Central memory CD8-positive, alpha-beta T cell (primary cell): ENCODE data around the gene PPP1R15A.
"Not testable (repeated sequence)": the region's sequence is repeated elsewhere in the genome, so short reads cannot be mapped to it uniquely, and the experiment has no call there.

Experiments
- ATAC-seq: fragments of 150-1000 bp; cut with Tn5 transposase; replicated peaks from 2 replicates; pipeline ENCODE4 v1.10.0; 2022; ENCODE audit warnings: mild to moderate bottlenecking, moderate FRiP score, moderate number of reproducible peaks; ENCODE audit not compliant: poor library complexity, severe bottlenecking; ENCODE audit errors: extremely low read depth
- DNase-seq, 2 donors: peaks; one replicate each; pipeline ENCODE4 v3.0.0; 2021; ENCODE audit warnings: low spot score in 2 of 2
- H3K27ac Mint-ChIP-seq: one replicate; pipeline ENCODE4 v1.8.0; 2022; ENCODE audit warnings: low read depth, mild to moderate bottlenecking, moderate library complexity, mixed read lengths
- H3K27me3 Mint-ChIP-seq: one replicate; pipeline ENCODE4 v1.8.0; 2022; ENCODE audit warnings: mixed read lengths
- H3K36me3 Mint-ChIP-seq: one replicate; pipeline ENCODE4 v1.8.0; 2022; ENCODE audit warnings: mild to moderate bottlenecking, moderate library complexity, mixed read lengths; ENCODE audit not compliant: insufficient read depth
- H3K4me1 Mint-ChIP-seq: one replicate; pipeline ENCODE4 v1.8.0; 2022; ENCODE audit warnings: mixed read lengths
- H3K4me3 Mint-ChIP-seq: one replicate; pipeline ENCODE4 v1.8.0; 2022; ENCODE audit warnings: mild to moderate bottlenecking, moderate library complexity, mixed read lengths
- H3K9me3 Mint-ChIP-seq: one replicate; pipeline ENCODE4 v1.8.0; 2022; ENCODE audit warnings: mixed read lengths

PPP1R15A gene

GRCh38 chr19:48915757-48916156 lies 43.5 kb downstream of the PPP1R15A start:
- H3K4me3 Mint-ChIP-seq, result no peak overlapping the region
- DNase-seq (no peak), ATAC-seq (no peak)
- H3K9me3 Mint-ChIP-seq, result no peaks in the 10 kb centered on the region
- H3K27me3 Mint-ChIP-seq, result no peaks in the 10 kb centered on the region
- no peak overlapping the region for H3K27ac Mint-ChIP-seq
- peaks cover 37% of the 10 kb centered on the region for H3K36me3 Mint-ChIP-seq
- no peaks in the 10 kb centered on the region for H3K4me1 Mint-ChIP-seq

- Mint-ChIP-seq H3K4me3 (no peak overlapping the region), H3K4me1 (no peaks in the 10 kb centered on the region), H3K9me3 (no peaks in the 10 kb centered on the region), H3K36me3 (peaks cover 29% of the 10 kb centered on the region), H3K27ac (no peak overlapping the region), H3K27me3 (no peaks in the 10 kb centered on the region)
- ATAC-seq, result no peak
- DNase-seq, result no peak
Measured at GRCh38 chr19:48918071-48918470, 45.9 kb downstream of the PPP1R15A start.

DNA sequence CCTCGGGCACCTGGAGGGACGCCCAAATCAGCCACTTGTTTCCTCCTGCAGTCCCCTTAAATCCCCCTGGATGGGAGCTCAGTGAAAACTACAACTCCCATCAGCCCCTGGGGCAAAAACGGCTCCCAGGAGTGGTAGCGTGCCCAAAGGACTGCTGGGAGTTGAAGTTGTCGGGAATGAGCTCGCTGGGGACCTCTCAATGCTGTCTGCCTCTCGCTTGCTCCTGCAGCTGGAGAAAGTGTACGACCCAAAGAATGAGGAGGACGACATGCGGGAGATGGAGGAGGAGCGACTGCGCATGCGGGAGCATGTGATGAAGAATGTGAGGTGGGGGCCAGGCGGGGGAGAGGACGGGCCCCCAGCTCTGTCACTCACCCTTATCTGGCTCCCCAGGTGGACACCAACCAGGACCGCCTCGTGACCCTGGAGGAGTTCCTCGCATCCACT lies 46.6 kb downstream of the PPP1R15A start:
- Mint-ChIP-seq H3K4me1 (no peaks in the 10 kb centered on the region), H3K27me3 (no peaks in the 10 kb centered on the region), H3K36me3 (peaks cover 29% of the 10 kb centered on the region), H3K4me3 (no peak overlapping the region), H3K27ac (no peak overlapping the region), H3K9me3 (no peaks in the 10 kb centered on the region)
- ATAC-seq, result no peak
- DNase-seq, result no peak

DNA sequence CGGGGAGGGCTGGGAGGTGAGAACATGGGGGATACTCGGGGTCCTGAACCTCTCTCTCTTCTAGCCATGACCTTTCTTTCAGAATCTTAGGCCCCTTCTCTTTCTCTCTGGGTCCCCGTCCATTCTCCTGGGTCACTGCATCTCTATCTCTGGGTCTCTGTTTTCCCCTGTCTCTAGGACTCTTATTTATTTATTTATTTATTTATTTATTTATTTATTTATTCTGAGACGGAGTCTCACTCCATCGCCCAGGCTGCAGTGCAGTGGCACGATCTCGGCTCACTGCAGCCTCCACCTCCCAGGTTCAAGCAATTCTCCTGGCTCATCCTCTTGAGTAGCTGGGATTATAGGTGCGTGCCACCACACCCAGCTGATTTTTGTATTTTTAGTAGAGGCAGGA lies 47.0 kb downstream of the PPP1R15A start:
- H3K9me3 Mint-ChIP-seq, H3K4me3 Mint-ChIP-seq, H3K27ac Mint-ChIP-seq, H3K4me1 Mint-ChIP-seq, H3K27me3 Mint-ChIP-seq, DNase-seq, ATAC-seq: not testable (repeated sequence)
- peaks cover 26% of the 10 kb centered on the region for H3K36me3 Mint-ChIP-seq

DNA sequence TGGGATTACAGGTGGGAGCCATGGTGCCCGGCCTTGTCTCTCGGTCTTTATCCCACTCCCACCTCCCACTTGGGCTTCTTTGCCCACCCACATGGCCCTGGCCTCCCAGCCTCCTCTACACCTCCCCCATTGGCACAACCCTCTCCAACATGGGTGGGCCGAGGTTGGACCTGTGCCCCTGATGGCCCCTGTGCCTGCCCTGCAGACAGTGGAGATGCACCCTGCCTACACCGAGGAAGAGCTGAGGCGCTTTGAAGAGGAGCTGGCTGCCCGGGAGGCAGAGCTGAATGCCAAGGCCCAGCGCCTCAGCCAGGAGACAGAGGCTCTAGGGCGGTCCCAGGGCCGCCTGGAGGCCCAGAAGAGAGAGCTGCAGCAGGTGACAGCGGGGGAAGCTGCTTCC lies 48.7 kb downstream of the PPP1R15A start:
- H3K27me3 Mint-ChIP-seq, result no peaks in the 10 kb centered on the region
- ATAC-seq (no peak), DNase-seq (no peak)
- no peaks in the 10 kb centered on the region for H3K4me1 Mint-ChIP-seq
- H3K9me3 Mint-ChIP-seq, result no peaks in the 10 kb centered on the region
- H3K27ac Mint-ChIP-seq, result no peak overlapping the region
- H3K36me3 Mint-ChIP-seq, result peaks cover 18% of the 10 kb centered on the region
- no peak overlapping the region for H3K4me3 Mint-ChIP-seq

GRCh38 chr19:48921721-48922500 lies 49.7 kb downstream of the PPP1R15A start:
- no peaks in the 10 kb centered on the region for H3K4me1 Mint-ChIP-seq
- ATAC-seq (no peak), DNase-seq (no peak)
- no peaks in the 10 kb centered on the region for H3K27me3 Mint-ChIP-seq
- H3K4me3 Mint-ChIP-seq, result no peak overlapping the region
- H3K27ac Mint-ChIP-seq, result no peak overlapping the region
- no peaks in the 10 kb centered on the region for H3K9me3 Mint-ChIP-seq
- H3K36me3 Mint-ChIP-seq, result peaks cover 12% of the 10 kb centered on the region

DNA sequence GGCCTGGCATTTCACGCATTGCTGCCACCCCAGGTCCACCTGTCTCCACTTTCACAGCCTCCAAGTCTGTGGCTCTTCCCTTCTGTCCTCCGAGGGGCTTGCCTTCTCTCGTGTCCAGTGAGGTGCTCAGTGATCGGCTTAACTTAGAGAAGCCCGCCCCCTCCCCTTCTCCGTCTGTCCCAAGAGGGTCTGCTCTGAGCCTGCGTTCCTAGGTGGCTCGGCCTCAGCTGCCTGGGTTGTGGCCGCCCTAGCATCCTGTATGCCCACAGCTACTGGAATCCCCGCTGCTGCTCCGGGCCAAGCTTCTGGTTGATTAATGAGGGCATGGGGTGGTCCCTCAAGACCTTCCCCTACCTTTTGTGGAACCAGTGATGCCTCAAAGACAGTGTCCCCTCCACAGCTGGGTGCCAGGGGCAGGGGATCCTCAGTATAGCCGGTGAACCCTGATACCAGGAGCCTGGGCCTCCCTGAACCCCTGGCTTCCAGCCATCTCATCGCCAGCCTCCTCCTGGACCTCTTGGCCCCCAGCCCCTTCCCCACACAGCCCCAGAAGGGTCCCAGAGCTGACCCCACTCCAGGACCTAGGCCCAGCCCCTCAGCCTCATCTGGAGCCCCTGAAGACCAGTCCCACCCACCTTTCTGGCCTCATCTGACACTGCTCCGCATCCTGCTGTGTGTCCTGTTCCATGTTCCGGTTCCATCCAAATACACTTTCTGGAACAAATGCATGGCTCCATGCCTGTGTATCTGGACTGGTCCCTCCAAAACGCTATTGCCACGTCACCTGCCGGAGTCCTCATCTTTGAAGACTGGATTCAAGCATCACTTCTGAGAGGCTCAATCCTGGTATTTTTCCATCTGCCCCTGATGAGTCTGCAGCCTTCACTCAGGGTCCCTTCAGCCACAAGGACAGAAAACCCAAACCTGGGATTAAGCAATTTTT lies 50.6 kb downstream of the PPP1R15A start:
- Mint-ChIP-seq H3K27me3 (no peaks in the 10 kb centered on the region), H3K27ac (no peak overlapping the region), H3K9me3 (no peaks in the 10 kb centered on the region), H3K4me1 (no peaks in the 10 kb centered on the region), H3K4me3 (no peak overlapping the region), H3K36me3 (peaks cover 12% of the 10 kb centered on the region)
- ATAC-seq, result no peak
- no peak for DNase-seq

DNA sequence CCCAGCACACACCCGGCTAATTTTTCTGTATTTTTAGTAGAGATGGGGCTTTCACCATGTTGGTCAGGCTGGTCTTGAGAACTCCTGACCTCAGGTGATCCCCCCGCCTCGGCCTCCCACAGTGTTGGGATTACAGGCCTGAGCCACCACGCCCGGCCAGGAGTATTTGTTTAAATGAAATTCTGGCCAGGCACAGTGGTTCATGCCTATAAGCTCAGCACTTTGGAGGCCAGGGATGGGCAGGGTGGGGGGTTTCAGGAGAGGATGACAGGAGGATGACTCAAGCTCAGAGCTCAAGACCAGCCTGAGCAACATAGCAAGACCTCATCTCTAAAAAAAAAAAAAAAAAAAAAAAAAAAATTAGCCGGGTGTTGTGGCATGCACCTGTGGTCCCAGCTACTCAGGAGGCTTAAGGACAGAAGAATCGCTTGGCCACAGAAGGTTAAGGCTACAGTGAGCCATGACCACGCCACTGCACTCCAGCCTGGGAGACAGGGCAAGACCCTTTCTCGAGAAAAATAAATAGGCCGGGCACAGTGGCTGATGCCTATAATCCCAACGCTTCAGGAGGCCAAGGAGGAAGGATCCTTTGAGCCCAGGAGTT lies 53.1 kb downstream of the PPP1R15A start:
- ATAC-seq (no peak), DNase-seq (no peak)
- Mint-ChIP-seq H3K27me3 (no peaks in the 10 kb centered on the region), H3K36me3 (peaks cover 11% of the 10 kb centered on the region), H3K9me3 (no peaks in the 10 kb centered on the region), H3K4me1 (no peaks in the 10 kb centered on the region), H3K4me3 (no peak overlapping the region), H3K27ac (no peak overlapping the region)
